ENCODE measurements around the gene LCE3D.

GRCh38 chr1:152566681-152567080, 13.6 kb downstream of the LCE3D start, which contains the start of gene LCE3E:
- TF ChIP-seq POLR2A (IDR thresholded peaks at IDR 0.05; ENCODE audit: low read length) (no peak), GATA1 (IDR thresholded peaks at IDR 0.05; ENCODE audit: low read depth, low read length) (no peak)

Measured in erythroblast (primary cell).